Activated naive CD4-positive, alpha-beta T cell treated with anti-CD3 and anti-CD28 coated beads for 36 hours (primary cell): ENCODE results near the gene BUB3. TPM values are rescaled to one million over a fixed set of nuclear protein-coding genes. Genes with fewer than 3 reads are reported as not detected.

Experiments
- CTCF ChIA-PET: fragments of 350-600 bp; sonication (Branson Sonifier 250); formaldehyde crosslinking; loops from one replicate; lab custom pipeline; 2021; ENCODE audit warnings: antibody characterized with exemption; lab: Charles Lee
- DNase-seq: peaks from one replicate; pipeline ENCODE4 v3.0.0-alpha.2; 2020
- H3K27ac Mint-ChIP-seq: one replicate; pipeline ENCODE4 v1.8.0; 2021; ENCODE audit warnings: mild to moderate bottlenecking, mixed read lengths
- H3K27me3 Mint-ChIP-seq: one replicate; pipeline ENCODE4 v1.8.0; 2021; ENCODE audit warnings: low read depth, mixed read lengths
- H3K36me3 Mint-ChIP-seq: one replicate; pipeline ENCODE4 v1.8.0; 2021; ENCODE audit warnings: low read depth, mixed read lengths
- H3K4me1 Mint-ChIP-seq: one replicate; pipeline ENCODE4 v1.8.0; 2021; ENCODE audit warnings: low read depth, mixed read lengths
- H3K4me3 Mint-ChIP-seq: one replicate; pipeline ENCODE4 v1.8.0; 2021; ENCODE audit warnings: mild to moderate bottlenecking, moderate library complexity, mixed read lengths
- H3K9me3 Mint-ChIP-seq: one replicate; pipeline ENCODE4 v1.8.0; 2021; ENCODE audit warnings: mixed read lengths
- intact Hi-C: fragments of 100-400 bp; cut with micrococcal nuclease; formaldehyde crosslinking; loops from one replicate; pipeline ENCODE4 v1.15.1; 2023
- total RNA-seq, 2 experiments: library from RNA; stranded (reverse); gene quantifications; one replicate each; pipeline ENCODE4 v1.2.3, GENCODE V29; 2021

The BUB3 gene
- total RNA-seq, 2 experiments from 2014 or later, result 293 to 307 TPM

DNA sequence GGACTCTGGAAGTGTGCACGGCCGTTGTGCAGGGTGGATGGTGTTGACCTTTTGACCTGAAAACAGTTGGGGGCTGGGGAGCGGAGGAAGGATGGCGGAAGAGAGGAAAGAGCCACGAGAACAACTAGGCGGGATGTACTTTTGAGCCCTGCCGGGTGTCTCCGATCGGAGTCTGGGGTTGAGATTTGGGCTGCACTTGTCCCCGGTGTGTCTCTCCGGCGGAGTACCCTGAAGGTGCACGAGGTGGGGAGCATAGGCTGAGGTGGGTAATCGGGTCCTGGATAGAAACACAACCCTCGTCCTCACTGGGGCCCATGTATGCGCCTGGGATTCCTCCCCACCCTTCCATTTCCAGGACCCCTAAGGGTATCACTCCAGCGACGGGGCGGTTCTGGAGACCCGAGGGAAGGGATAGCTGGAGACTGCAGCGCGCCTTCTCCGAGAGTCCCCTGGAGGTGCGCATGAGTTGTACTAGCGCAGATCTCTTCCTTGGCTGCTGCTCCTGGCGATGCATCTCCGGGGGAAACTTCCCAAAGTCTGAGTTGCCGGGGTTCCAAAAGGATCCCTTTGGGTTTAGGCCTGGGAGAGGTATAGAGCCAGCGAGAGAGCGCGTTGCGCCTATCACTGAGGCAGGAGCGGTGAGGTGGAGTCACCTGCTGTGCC lies 10.9 kb upstream of the BUB3 start:
- intact Hi-C loops, result loop anchor here (10.0 kb wide), 1 partner anchor 1012 kb away; no protein-coding TSS in a partner anchor
- no peak overlapping the region for H3K27ac Mint-ChIP-seq
- DNase-seq, result no peak
- no peaks in the 10 kb centered on the region for H3K9me3 Mint-ChIP-seq
- no peaks in the 10 kb centered on the region for H3K36me3 Mint-ChIP-seq
- peaks cover 85% of the 10 kb centered on the region for H3K27me3 Mint-ChIP-seq
- no peak overlapping the region for H3K4me3 Mint-ChIP-seq
- CTCF ChIA-PET, result no interaction called here
- H3K4me1 Mint-ChIP-seq, result peaks cover 59% of the 10 kb centered on the region

- H3K4me1 Mint-ChIP-seq, result peaks cover 60% of the 10 kb centered on the region
- intact Hi-C loops, result loop anchor here (10.0 kb wide), 1 partner anchor 1011 kb away; no protein-coding TSS in a partner anchor
- no peaks in the 10 kb centered on the region for H3K36me3 Mint-ChIP-seq
- no peak overlapping the region for H3K4me3 Mint-ChIP-seq
- no peaks in the 10 kb centered on the region for H3K9me3 Mint-ChIP-seq
- CTCF ChIA-PET, result interaction anchor here (0.6 kb wide), 1 partner anchor 11 kb away, joined by 5 read pairs; no protein-coding TSS in a partner anchor
- DNase-seq, result no peak
- no peak overlapping the region for H3K27ac Mint-ChIP-seq
- peaks cover 82% of the 10 kb centered on the region for H3K27me3 Mint-ChIP-seq
Observed at GRCh38 chr10:123143825-123144168, 10.4 kb upstream of the BUB3 start.

- H3K36me3 Mint-ChIP-seq, result no peaks in the 10 kb centered on the region
- H3K9me3 Mint-ChIP-seq, result no peaks in the 10 kb centered on the region
- H3K4me3 Mint-ChIP-seq, result no peak overlapping the region
- DNase-seq, result no peak
- intact Hi-C loops, result loop anchor here (1.0 to 10.0 kb wide), 2 partner anchors 10 to 1010 kb away; partner anchors contain the start of gene HMX3
- CTCF ChIA-PET, result interaction anchor here (0.6 to 1.6 kb wide), 5 partner anchors 11 to 1274 kb away, joined by 3 to 6 read pairs (median 3); partner anchors contain the start of gene OAT
- peaks cover 75% of the 10 kb centered on the region for H3K27me3 Mint-ChIP-seq
- peaks cover 59% of the 10 kb centered on the region for H3K4me1 Mint-ChIP-seq
- H3K27ac Mint-ChIP-seq, result no peak overlapping the region
Observed at GRCh38 chr10:123144697-123145541, 9.3 kb upstream of the BUB3 start.

DNA sequence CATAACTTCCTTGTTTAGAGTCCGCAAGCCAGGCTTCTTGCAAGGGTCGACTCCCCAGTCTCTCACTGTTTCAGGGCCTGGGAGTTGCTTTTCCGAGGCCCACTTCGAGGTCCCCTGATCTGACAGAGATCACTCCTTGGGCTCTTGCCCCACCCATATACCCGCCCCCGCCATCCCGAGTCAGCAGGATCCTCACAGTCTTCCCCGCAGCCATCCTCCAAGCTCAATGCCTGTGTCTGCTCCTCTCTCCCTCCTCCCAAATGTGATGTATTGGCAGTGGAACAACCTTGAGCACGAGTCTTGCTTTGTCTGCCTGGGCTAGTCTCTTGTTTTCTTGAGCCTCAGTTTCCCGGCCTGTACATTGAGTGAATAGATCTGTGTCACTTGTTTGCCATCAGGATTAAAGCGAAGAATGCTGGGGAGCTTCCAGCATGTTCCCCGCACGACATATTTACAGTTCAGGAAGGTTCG lies 8.6 kb upstream of the BUB3 start:
- CTCF ChIA-PET, result interaction anchor here (0.6 to 1.6 kb wide), 5 partner anchors 11 to 1273 kb away, joined by 3 to 6 read pairs (median 3); partner anchors contain the start of gene OAT
- Mint-ChIP-seq H3K27me3 (peaks cover 72% of the 10 kb centered on the region), H3K27ac (no peak overlapping the region), H3K4me1 (peaks cover 63% of the 10 kb centered on the region), H3K36me3 (no peaks in the 10 kb centered on the region), H3K9me3 (no peaks in the 10 kb centered on the region), H3K4me3 (peak overlapping the region; percentile 20)
- DNase-seq, result no peak
- intact Hi-C loops, result loop anchor here (1.0 to 10.0 kb wide), 2 partner anchors 10 to 1009 kb away; partner anchors contain the start of gene HMX3

GRCh38 chr10:123146013-123146893 lies 7.9 kb upstream of the BUB3 start:
- Mint-ChIP-seq H3K36me3 (no peaks in the 10 kb centered on the region), H3K4me3 (peak overlapping the region; percentile 63), H3K27ac (no peak overlapping the region), H3K4me1 (peaks cover 65% of the 10 kb centered on the region), H3K27me3 (peaks cover 65% of the 10 kb centered on the region), H3K9me3 (no peaks in the 10 kb centered on the region)
- no peak for DNase-seq
- CTCF ChIA-PET, result interaction anchor here (1.6 kb wide), 1 partner anchor 12 kb away, joined by 5 read pairs; no protein-coding TSS in a partner anchor
- intact Hi-C loops, result loop anchor here (10.0 kb wide), 1 partner anchor 1009 kb away; no protein-coding TSS in a partner anchor

- intact Hi-C loops, result loop anchor here (10.0 kb wide), 1 partner anchor 1008 kb away; no protein-coding TSS in a partner anchor
- Mint-ChIP-seq H3K27ac (no peak overlapping the region), H3K4me1 (peaks cover 65% of the 10 kb centered on the region), H3K4me3 (peak overlapping the region; percentile 63), H3K27me3 (peaks cover 57% of the 10 kb centered on the region), H3K9me3 (no peaks in the 10 kb centered on the region), H3K36me3 (no peaks in the 10 kb centered on the region)
- no peak for DNase-seq
- CTCF ChIA-PET, result no interaction called here
Observed at GRCh38 chr10:123146894-123147634, 7.1 kb upstream of the BUB3 start.

DNA sequence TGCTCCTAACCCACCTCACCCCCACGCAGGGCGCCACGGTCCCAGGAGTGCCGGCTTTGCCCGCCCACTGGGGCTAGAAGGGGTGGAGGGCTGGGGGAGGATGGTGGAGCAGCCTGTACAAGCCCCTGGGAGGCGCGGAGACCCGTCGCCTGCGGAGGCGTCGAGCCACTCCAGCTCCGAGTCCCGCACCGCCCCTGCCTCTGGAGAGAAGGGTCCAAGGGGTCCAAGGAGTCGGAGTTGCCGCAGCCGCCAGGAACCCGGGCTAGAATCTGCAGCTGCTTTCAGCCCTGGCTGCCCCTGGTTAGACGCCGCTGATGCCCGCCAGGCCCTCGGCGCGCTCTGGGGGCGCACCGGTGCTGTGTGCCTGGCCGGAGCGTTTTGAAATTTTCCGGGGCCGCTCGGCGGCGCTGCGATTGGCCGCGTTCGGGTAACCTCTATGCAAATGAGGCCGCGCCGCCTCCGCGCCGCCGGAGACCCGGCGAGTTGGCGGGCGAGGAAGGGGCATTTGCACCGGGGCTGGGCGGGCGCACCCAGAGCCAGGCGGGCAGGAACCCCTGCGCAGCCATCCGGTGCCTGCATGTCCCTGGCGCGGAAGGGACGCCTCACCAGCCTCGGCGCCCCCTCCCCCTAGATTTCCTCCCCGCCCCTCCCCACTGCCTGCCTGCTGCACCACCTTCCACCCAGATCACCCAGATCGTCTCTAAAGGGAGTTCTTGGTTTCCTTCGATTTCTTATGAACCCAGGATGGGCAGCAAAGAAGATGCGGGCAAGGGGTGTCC lies 6.4 kb upstream of the BUB3 start, which contains the start of gene HMX2:
TSS of gene HMX2 (plus strand) at position 502 of the 779 bp plus-strand sequence. CDS start at position 745, 243 bp downstream.
- DNase-seq, result peak; percentile 58
- Mint-ChIP-seq H3K4me1 (peaks cover 63% of the 10 kb centered on the region), H3K9me3 (no peaks in the 10 kb centered on the region), H3K36me3 (no peaks in the 10 kb centered on the region), H3K27me3 (peaks cover 50% of the 10 kb centered on the region), H3K4me3 (peak within 1 kb of the TSS; percentile 63), H3K27ac (no peak within 1 kb of the TSS)
- intact Hi-C loops, result loop anchor here (1.0 to 10.0 kb wide), 2 partner anchors 11 to 1007 kb away; no protein-coding TSS in a partner anchor
- CTCF ChIA-PET, result no interaction called here

GRCh38 chr10:123148414-123149161 lies 5.6 kb upstream of the BUB3 start:
- H3K9me3 Mint-ChIP-seq, result no peaks in the 10 kb centered on the region
- no peak for DNase-seq
- intact Hi-C loops, result loop anchor here (1.0 to 10.0 kb wide), 2 partner anchors 11 to 1006 kb away; no protein-coding TSS in a partner anchor
- no peak overlapping the region for H3K27ac Mint-ChIP-seq
- CTCF ChIA-PET, result interaction anchor here (1.7 to 3.8 kb wide), 2 partner anchors 9 to 15 kb away, joined by 6 to 18 read pairs; no protein-coding TSS in a partner anchor
- H3K4me3 Mint-ChIP-seq, result peak overlapping the region; percentile 63
- H3K4me1 Mint-ChIP-seq, result peaks cover 64% of the 10 kb centered on the region
- no peaks in the 10 kb centered on the region for H3K36me3 Mint-ChIP-seq
- H3K27me3 Mint-ChIP-seq, result peaks cover 43% of the 10 kb centered on the region

DNA sequence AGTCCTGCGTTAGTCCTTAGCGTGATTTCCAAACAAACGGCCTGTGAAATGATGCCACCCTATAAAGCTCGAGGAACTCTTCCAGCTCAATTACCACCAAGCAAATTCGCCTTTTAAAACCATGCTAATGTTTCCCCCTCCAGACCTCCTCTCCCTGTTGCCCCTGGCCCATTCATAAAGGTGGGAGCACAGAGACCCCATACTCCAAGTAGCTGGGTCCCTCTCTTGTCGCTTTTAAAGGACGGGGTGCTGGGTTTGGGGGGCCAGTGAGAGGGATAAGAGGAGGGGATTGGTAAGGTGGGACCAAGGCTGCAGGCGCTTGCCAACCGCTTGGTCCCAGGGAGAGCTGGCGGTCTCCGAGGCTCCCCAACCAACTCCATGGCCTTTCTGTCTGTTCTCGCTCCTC lies 5.0 kb upstream of the BUB3 start:
- peaks cover 64% of the 10 kb centered on the region for H3K4me1 Mint-ChIP-seq
- intact Hi-C loops, result loop anchor here (10.0 kb wide), 1 partner anchor 1006 kb away; no protein-coding TSS in a partner anchor
- CTCF ChIA-PET, result interaction anchor here (0.6 to 3.8 kb wide), 3 partner anchors 9 to 15 kb away, joined by 3 to 18 read pairs (median 6); no protein-coding TSS in a partner anchor
- peaks cover under 1% of the 10 kb centered on the region for H3K36me3 Mint-ChIP-seq
- no peak overlapping the region for H3K27ac Mint-ChIP-seq
- no peaks in the 10 kb centered on the region for H3K9me3 Mint-ChIP-seq
- DNase-seq, result no peak
- H3K27me3 Mint-ChIP-seq, result peaks cover 38% of the 10 kb centered on the region
- H3K4me3 Mint-ChIP-seq, result peak overlapping the region; percentile 50
